ENCODE measurements around the gene EFR3B. TPM values are rescaled to one million over a fixed set of nuclear protein-coding genes. Genes with fewer than 3 reads are reported as not detected.

Gene EFR3B
- total RNA-seq, 1 experiment from 2014 or later = 0.09 TPM

- H3K27ac Mint-ChIP-seq (ENCODE audit: low read depth, unreplicated experiment) = no peak overlapping the region
Observed at GRCh38 chr2:25062511-25062917, 20.6 kb downstream of the EFR3B start.

GRCh38 chr2:25063876-25064660 lies 22.2 kb downstream of the EFR3B start:
- no peaks in the 10 kb centered on the region for H3K36me3 Mint-ChIP-seq (ENCODE audit: insufficient read depth, unreplicated experiment)
- no TSS peak for BruUV-seq (replicated peaks)
- peaks cover 7% of the 10 kb centered on the region for H3K9me3 Mint-ChIP-seq (ENCODE audit: unreplicated experiment)
- H3K27me3 Mint-ChIP-seq (ENCODE audit: insufficient read depth, unreplicated experiment) = peaks cover 21% of the 10 kb centered on the region
- H3K4me3 Mint-ChIP-seq (ENCODE audit: unreplicated experiment) = no peak overlapping the region
- intact Hi-C loops (cut with micrococcal nuclease) = no loop called here
- POLR2A ChIA-PET = interaction anchor here (0.6 to 1.3 kb wide), 2 partner anchors 14 to 288 kb away, joined by 3 to 5 read pairs; no protein-coding TSS in a partner anchor
- no peak for DNase-seq (ENCODE audit: unreplicated experiment)
- H3K27ac Mint-ChIP-seq (ENCODE audit: low read depth, unreplicated experiment) = no peak overlapping the region
- CTCF ChIA-PET = interaction anchor here (1.0 kb wide), 1 partner anchor 80 kb away, joined by 4 read pairs; no protein-coding TSS in a partner anchor
- H3K4me1 Mint-ChIP-seq (ENCODE audit: insufficient read depth, unreplicated experiment) = no peaks in the 10 kb centered on the region
- TF ChIP-seq CTCF (IDR thresholded peaks at IDR 0.05; ENCODE audit: unreplicated experiment) = no peak

More at GRCh38 chr2:25062511-25062917, 20.6 kb downstream of the EFR3B start:
- H3K4me3 Mint-ChIP-seq (ENCODE audit: unreplicated experiment) = no peak overlapping the region
- BruUV-seq (replicated peaks) = no TSS peak
- H3K9me3 Mint-ChIP-seq (ENCODE audit: unreplicated experiment) = peaks cover 7% of the 10 kb centered on the region
- no peaks in the 10 kb centered on the region for H3K36me3 Mint-ChIP-seq (ENCODE audit: insufficient read depth, unreplicated experiment)
- DNase-seq (ENCODE audit: unreplicated experiment) = no peak
- TF ChIP-seq CTCF (IDR thresholded peaks at IDR 0.05; ENCODE audit: unreplicated experiment) = no peak
- ChIA-PET POLR2A (no interaction called here), CTCF (no interaction called here)
- intact Hi-C loops (cut with micrococcal nuclease) = no loop called here
- peaks cover 21% of the 10 kb centered on the region for H3K27me3 Mint-ChIP-seq (ENCODE audit: insufficient read depth, unreplicated experiment)
- H3K4me1 Mint-ChIP-seq (ENCODE audit: insufficient read depth, unreplicated experiment) = no peaks in the 10 kb centered on the region

- BruUV-seq (replicated peaks) = no TSS peak
- CTCF ChIA-PET = interaction anchor here (1.0 to 1.4 kb wide), 4 partner anchors 13 to 90 kb away, joined by 3 to 5 read pairs (median 4); no protein-coding TSS in a partner anchor
- TF ChIP-seq CTCF (IDR thresholded peaks at IDR 0.05; ENCODE audit: unreplicated experiment) = no peak
Observed at GRCh38 chr2:25065768-25066167, 23.9 kb downstream of the EFR3B start.

GRCh38 chr2:25066455-25066854 lies 24.6 kb downstream of the EFR3B start:
- no TSS peak for BruUV-seq (replicated peaks)
- H3K4me3 Mint-ChIP-seq (ENCODE audit: unreplicated experiment) = no peak overlapping the region

More at GRCh38 chr2:25065768-25066167, 23.9 kb downstream of the EFR3B start:
- no peak for DNase-seq (ENCODE audit: unreplicated experiment)
- POLR2A ChIA-PET = no interaction called here
- Mint-ChIP-seq H3K27ac (ENCODE audit: low read depth, unreplicated experiment) (no peak overlapping the region), H3K36me3 (ENCODE audit: insufficient read depth, unreplicated experiment) (no peaks in the 10 kb centered on the region), H3K9me3 (ENCODE audit: unreplicated experiment) (peaks cover 7% of the 10 kb centered on the region), H3K4me3 (ENCODE audit: unreplicated experiment) (no peak overlapping the region), H3K27me3 (ENCODE audit: insufficient read depth, unreplicated experiment) (peaks cover 29% of the 10 kb centered on the region), H3K4me1 (ENCODE audit: insufficient read depth, unreplicated experiment) (no peaks in the 10 kb centered on the region)
- intact Hi-C loops (cut with micrococcal nuclease) = no loop called here

More at GRCh38 chr2:25066455-25066854, 24.6 kb downstream of the EFR3B start:
- DNase-seq (ENCODE audit: unreplicated experiment) = no peak
- Mint-ChIP-seq H3K27me3 (ENCODE audit: insufficient read depth, unreplicated experiment) (peaks cover 36% of the 10 kb centered on the region), H3K9me3 (ENCODE audit: unreplicated experiment) (peaks cover 7% of the 10 kb centered on the region), H3K36me3 (ENCODE audit: insufficient read depth, unreplicated experiment) (no peaks in the 10 kb centered on the region), H3K4me1 (ENCODE audit: insufficient read depth, unreplicated experiment) (no peaks in the 10 kb centered on the region), H3K27ac (ENCODE audit: low read depth, unreplicated experiment) (no peak overlapping the region)
- ChIA-PET POLR2A (no interaction called here), CTCF (interaction anchor here (1.4 kb wide), 1 partner anchor 91 kb away, joined by 3 read pairs; no protein-coding TSS in a partner anchor)
- TF ChIP-seq CTCF (IDR thresholded peaks at IDR 0.05; ENCODE audit: unreplicated experiment) = no peak
- intact Hi-C loops (cut with micrococcal nuclease) = no loop called here

Data from MCF 10A (cell line).